ENCODE measurements around the gene ADRB2. TPM values are rescaled to one million over a fixed set of nuclear protein-coding genes. Genes with fewer than 3 reads are reported as not detected.

Gene ADRB2
- total RNA-seq, 2 experiments from 2014 or later, result 0.36 to 0.52 TPM

DNA sequence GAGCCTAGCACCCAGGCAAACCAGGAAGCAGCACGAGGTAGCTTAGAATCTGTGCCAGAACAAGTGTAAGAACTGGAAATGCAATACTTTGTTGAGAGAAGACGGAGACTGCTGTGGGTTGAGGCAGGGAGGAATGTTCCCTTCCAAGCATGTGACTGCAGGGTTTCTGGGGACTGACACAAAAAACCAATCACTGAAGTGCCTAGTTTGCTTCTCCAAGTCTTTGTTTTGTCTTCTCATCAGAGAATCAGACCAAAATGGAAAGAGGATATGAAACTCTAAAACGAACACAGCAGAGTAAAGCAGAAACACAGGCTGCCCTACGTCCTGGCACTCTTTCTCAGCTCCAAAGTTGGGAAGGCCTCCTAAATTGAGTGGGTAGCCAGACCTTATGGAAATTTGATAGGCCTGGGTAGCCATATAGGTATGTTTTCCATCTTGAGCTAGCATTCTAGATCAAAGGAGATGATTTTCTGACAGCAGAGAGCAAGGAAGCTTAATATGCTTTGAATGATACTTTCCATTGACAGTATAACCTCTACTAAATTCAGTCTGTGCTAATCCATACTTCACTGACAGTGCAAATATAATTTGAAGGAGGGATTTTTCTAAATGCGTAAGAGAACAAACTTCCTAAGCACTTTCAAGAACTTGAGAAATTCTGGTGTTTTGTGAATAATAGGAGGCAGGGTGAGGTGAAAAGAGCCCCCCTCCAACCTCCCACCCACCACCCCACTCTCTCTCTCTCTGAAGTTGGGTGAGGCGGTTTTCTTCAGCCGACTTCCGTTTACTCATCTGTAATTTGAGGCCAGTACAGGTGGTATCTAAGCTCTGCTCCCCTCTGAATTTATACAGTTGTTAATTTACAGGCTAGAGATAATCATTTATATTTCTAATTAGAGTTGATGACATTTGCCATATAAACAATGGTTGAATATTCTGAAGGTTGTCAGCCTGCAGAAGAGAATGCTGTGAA lies 5.5 kb downstream of the ADRB2 start:
- intact Hi-C loops (cut with micrococcal nuclease), result no loop called here
- Mint-ChIP-seq H3K36me3 (no peaks in the 10 kb centered on the region), H3K27me3 (peaks cover 4% of the 10 kb centered on the region), H3K27ac (no peak overlapping the region), H3K9me3 (no peaks in the 10 kb centered on the region), H3K4me3 (no peak overlapping the region), H3K4me1 (ENCODE audit: low read depth) (peaks cover 41% of the 10 kb centered on the region)
- POLR2A ChIA-PET, result no interaction called here
- CTCF ChIA-PET, result interaction anchor here (1.4 to 2.3 kb wide), 4 partner anchors 16 to 204 kb away, joined by 4 to 5 read pairs (median 4); no protein-coding TSS in a partner anchor
- no peak for DNase-seq

DNA sequence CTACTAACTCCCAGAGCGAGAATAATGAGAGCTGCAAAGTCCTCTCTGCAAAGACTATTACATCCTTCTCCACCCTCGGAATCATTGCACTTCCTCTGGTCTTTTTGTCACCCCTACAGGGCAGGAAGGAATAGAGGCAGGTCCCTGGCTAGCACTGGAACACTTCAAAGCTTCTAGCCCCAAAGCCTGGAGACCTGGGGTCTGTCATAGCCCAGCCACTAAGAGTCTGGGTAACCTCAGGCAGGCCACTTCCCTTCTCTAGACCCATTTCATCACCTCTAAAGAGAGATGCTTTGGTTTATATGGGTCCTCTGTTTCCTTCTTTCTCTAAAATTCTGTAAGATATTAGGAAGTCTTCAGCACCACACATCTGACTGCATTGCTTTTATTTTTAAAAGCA lies 6.7 kb downstream of the ADRB2 start:
- no peak overlapping the region for H3K4me3 Mint-ChIP-seq

DNA sequence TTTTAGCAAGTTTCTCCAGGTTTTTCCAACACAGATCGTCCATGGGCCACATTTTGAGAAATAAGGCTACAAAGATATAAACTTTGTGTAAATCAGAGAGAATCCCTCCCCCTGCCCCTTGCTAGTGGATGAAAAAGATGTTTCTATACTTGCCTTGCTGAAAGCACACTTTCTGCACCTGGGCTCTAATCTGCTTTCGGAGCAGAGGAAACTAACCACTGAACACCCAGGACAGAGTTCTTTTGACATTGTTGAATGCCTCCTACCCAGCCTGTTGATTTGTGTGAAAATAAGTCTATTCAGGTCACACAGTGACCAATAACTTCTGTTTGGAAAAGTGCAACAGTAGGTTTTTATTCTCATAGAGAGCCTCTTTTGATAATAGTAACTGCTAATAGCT lies 7.5 kb downstream of the ADRB2 start:
- intact Hi-C loops (cut with micrococcal nuclease), result no loop called here
- POLR2A ChIA-PET, result no interaction called here
- Mint-ChIP-seq H3K4me1 (ENCODE audit: low read depth) (peaks cover 24% of the 10 kb centered on the region), H3K36me3 (no peaks in the 10 kb centered on the region), H3K27ac (no peak overlapping the region), H3K4me3 (no peak overlapping the region), H3K9me3 (no peaks in the 10 kb centered on the region), H3K27me3 (peaks cover 4% of the 10 kb centered on the region)
- CTCF ChIA-PET, result no interaction called here
- no peak for DNase-seq

More for the DNA sequence above, 6.7 kb downstream of the ADRB2 start:
- no peak overlapping the region for H3K27ac Mint-ChIP-seq
- POLR2A ChIA-PET, result no interaction called here
- H3K9me3 Mint-ChIP-seq, result no peaks in the 10 kb centered on the region
- intact Hi-C loops (cut with micrococcal nuclease), result no loop called here
- CTCF ChIA-PET, result interaction anchor here (0.8 to 2.3 kb wide), 3 partner anchors 12 to 202 kb away, joined by 3 to 5 read pairs (median 5); no protein-coding TSS in a partner anchor
- no peak for DNase-seq
- H3K27me3 Mint-ChIP-seq, result peaks cover 4% of the 10 kb centered on the region
- no peaks in the 10 kb centered on the region for H3K36me3 Mint-ChIP-seq
- H3K4me1 Mint-ChIP-seq (ENCODE audit: low read depth), result peaks cover 31% of the 10 kb centered on the region

DNA sequence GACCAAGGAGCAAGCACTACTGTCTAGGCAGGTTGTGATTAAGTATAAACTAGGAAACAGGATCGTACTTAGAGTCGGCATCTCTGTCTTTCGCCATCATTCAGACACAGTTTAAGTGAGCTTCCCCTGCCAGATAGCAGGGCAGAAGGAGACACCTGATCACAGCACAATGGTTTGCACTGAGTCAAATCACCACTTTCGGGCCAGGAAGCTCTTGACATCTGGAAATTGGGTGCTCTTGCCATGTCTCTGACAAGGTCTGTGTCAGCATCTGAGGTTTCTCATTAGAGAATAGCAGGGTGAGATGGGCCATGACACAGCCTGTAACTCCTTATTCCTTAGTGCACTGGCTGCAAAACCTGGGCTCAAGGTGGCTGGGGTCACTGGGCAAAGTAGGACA lies 8.3 kb downstream of the ADRB2 start:
- Mint-ChIP-seq H3K36me3 (no peaks in the 10 kb centered on the region), H3K27ac (no peak overlapping the region), H3K4me1 (ENCODE audit: low read depth) (peaks cover 18% of the 10 kb centered on the region), H3K27me3 (peaks cover 4% of the 10 kb centered on the region), H3K4me3 (no peak overlapping the region), H3K9me3 (no peaks in the 10 kb centered on the region)
- intact Hi-C loops (cut with micrococcal nuclease), result no loop called here
- peak; percentile 38 for DNase-seq
- CTCF ChIA-PET, result no interaction called here
- POLR2A ChIA-PET, result no interaction called here

DNA sequence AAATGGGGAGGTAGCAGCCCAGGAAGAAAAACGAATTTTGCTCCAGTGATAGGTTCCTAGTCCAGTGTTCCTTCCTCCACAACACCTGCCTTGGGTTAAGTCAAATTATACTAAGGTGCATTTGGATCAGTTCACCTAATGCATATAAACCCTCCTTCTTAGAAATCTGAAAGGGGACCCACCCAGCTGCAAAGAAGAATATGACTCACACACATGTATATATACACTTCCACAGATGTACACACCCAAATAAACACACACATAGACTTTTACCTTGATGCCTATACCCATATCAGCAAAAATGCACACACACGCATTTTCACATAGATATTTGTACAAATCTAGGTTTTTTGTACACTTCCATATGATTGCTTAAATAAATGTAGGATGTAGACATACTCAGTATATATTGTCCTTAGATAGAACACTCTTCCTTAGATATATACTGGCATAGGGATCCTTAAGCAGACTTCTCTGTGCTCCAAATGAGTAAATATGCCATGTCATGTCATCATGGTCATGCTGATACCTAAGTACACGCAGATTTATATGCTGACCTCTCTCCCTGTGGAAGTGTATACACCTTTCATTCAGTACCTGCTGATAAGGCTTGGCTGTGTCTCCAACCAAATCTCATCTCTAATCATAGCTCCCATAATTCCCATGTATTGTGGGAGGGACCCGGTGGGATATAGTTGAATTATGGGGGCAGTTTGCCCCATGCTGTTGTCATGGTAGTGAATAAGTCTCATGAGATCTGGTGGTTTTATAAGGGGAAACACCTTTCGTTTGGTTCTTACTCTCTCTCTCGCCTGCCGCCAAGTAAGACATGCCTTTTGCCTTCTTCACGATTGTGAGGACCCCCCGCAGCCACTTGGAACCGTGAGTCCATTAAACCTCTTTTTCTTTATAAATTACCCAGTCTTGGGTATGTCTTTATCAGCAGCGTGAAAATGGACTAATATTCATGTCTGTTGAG lies 10.2 kb downstream of the ADRB2 start:
- POLR2A ChIA-PET, result no interaction called here
- no peak overlapping the region for H3K27ac Mint-ChIP-seq
- DNase-seq, result no peak
- CTCF ChIA-PET, result interaction anchor here (1.5 to 2.5 kb wide), 2 partner anchors 14 to 16 kb away, joined by 5 to 7 read pairs; no protein-coding TSS in a partner anchor
- intact Hi-C loops (cut with micrococcal nuclease), result no loop called here
- H3K4me3 Mint-ChIP-seq, result no peak overlapping the region
- no peaks in the 10 kb centered on the region for H3K9me3 Mint-ChIP-seq
- H3K27me3 Mint-ChIP-seq, result peaks cover 4% of the 10 kb centered on the region
- no peaks in the 10 kb centered on the region for H3K36me3 Mint-ChIP-seq
- H3K4me1 Mint-ChIP-seq (ENCODE audit: low read depth), result peaks cover 17% of the 10 kb centered on the region

DNA sequence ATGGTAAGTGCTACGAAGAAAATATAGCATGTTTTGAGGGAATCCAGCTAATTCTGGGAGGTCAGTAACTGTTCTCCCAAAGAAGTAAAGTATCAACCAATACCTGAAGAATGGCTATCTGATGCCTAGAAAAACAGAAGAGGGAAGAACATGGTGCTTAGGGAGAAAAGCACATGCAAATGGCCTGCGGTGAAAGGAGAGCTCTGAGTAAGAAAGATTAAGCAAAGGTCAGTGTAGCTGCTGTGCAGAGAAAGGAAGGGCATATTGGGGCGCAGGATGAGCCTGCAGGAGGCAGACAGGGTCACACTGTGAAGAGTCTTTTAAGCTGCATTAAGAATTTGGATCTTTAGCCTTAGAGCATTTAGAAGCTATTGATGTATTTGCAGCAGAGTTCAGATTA lies 11.0 kb downstream of the ADRB2 start:
- no peaks in the 10 kb centered on the region for H3K36me3 Mint-ChIP-seq
- H3K4me3 Mint-ChIP-seq, result no peak overlapping the region
- DNase-seq, result no peak
- peaks cover 13% of the 10 kb centered on the region for H3K4me1 Mint-ChIP-seq (ENCODE audit: low read depth)
- H3K27me3 Mint-ChIP-seq, result peaks cover 2% of the 10 kb centered on the region
- H3K27ac Mint-ChIP-seq, result no peak overlapping the region
- H3K9me3 Mint-ChIP-seq, result no peaks in the 10 kb centered on the region
- ChIA-PET POLR2A (no interaction called here), CTCF (interaction anchor here (1.1 to 2.5 kb wide), 3 partner anchors 14 to 120 kb away, joined by 3 to 7 read pairs (median 5); no protein-coding TSS in a partner anchor)
- intact Hi-C loops (cut with micrococcal nuclease), result no loop called here

DNA sequence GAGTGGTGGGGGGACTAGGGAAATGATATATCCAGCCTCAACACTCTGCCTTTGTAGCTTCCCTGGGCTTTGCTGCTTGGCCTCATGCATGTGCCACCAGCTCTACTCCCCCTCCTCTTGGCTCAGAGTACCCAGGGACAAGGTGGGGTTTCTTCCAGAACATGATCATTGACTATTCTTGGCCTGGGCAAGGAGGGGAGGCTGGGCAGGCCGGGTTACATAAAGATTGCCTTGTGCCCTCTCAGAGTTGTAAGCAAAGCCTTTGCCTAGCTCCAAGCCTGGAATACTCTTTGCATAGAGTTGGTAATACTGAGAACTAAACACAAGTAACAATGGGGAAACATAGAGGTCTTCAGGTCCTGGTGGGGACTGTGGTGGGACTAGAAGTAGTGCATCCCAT lies 11.9 kb downstream of the ADRB2 start:
- Mint-ChIP-seq H3K27ac (no peak overlapping the region), H3K36me3 (no peaks in the 10 kb centered on the region), H3K4me1 (ENCODE audit: low read depth) (peaks cover 14% of the 10 kb centered on the region), H3K27me3 (no peaks in the 10 kb centered on the region), H3K9me3 (no peaks in the 10 kb centered on the region), H3K4me3 (no peak overlapping the region)
- POLR2A ChIA-PET, result no interaction called here
- intact Hi-C loops (cut with micrococcal nuclease), result no loop called here
- DNase-seq, result no peak
- CTCF ChIA-PET, result interaction anchor here (0.6 to 2.5 kb wide), 3 partner anchors 17 to 119 kb away, joined by 3 to 7 read pairs (median 3); no protein-coding TSS in a partner anchor

DNA sequence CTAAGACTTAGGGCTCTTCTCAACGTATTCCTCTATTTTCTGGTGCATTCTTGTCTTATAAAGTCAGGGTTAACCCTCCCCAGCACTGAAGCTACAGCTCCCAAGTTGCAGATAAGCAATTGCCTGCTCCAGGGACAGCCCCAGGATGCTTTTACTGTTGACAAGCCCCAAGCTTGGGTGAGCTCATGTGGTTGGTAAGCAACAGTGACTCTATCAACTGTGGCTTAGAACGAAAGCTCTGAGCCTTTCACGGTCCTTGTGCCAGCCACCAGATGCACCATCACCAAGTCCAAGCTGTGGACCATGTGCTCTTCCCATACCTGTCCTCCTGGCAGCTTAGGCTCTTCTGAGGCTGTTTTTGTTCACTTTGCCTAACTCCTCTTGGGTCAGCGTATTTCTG lies 13.5 kb downstream of the ADRB2 start:
- no peaks in the 10 kb centered on the region for H3K36me3 Mint-ChIP-seq
- peak; percentile 30 for DNase-seq
- ChIA-PET CTCF (interaction anchor here (1.0 to 1.1 kb wide), 2 partner anchors 14 to 19 kb away, joined by 3 read pairs; partner anchors contain the start of gene ADRB2), POLR2A (no interaction called here)
- no peaks in the 10 kb centered on the region for H3K27me3 Mint-ChIP-seq
- no peak overlapping the region for H3K27ac Mint-ChIP-seq
- no peak overlapping the region for H3K4me3 Mint-ChIP-seq
- intact Hi-C loops (cut with micrococcal nuclease), result no loop called here
- H3K4me1 Mint-ChIP-seq (ENCODE audit: low read depth), result peaks cover 22% of the 10 kb centered on the region
- H3K9me3 Mint-ChIP-seq, result no peaks in the 10 kb centered on the region

DNA sequence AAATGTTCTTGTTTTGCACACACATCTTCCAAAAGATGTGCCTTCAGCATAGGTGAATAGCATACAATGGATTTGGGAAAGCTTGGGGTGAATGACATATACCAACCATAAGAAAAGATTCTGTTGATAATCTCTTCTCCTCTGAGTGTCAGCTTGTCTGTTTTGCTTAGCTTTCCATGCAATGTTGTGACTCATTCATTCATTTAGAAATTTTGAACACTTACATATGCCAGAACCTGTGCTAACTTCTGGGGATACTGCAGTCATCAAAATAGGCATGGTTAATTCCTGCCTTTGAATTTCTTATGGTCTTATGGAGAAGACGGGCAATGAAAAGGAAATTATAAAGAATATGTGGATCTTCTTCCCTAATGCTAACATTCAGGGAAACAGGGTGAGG lies 14.1 kb downstream of the ADRB2 start:
- Mint-ChIP-seq H3K36me3 (no peaks in the 10 kb centered on the region), H3K4me1 (ENCODE audit: low read depth) (peaks cover 25% of the 10 kb centered on the region), H3K27ac (no peak overlapping the region), H3K9me3 (no peaks in the 10 kb centered on the region), H3K27me3 (no peaks in the 10 kb centered on the region), H3K4me3 (no peak overlapping the region)
- ChIA-PET POLR2A (no interaction called here), CTCF (interaction anchor here (1.0 to 1.1 kb wide), 2 partner anchors 15 to 20 kb away, joined by 3 read pairs; partner anchors contain the start of gene ADRB2)
- no peak for DNase-seq
- intact Hi-C loops (cut with micrococcal nuclease), result no loop called here

DNA sequence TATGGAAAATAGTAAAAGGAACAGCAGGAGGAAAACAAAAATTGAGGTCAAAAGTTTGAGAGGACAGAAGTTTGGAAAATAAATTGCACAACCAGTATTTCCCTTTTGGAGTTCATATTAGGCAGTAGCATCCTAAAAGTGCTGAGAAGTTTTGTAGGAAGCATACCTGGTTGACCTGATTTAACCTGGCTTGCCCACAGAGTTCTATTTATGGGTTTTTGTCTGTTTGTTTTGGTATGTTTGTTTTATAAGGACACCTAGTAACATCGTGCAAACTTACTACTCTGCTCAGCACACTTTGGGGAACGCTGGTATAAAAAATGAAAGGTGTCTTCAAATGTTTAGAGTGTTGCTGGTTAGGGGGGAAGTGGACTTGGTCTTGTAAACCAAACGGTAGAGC lies 15.1 kb downstream of the ADRB2 start:
- intact Hi-C loops (cut with micrococcal nuclease), result no loop called here
- Mint-ChIP-seq H3K27me3 (no peaks in the 10 kb centered on the region), H3K4me1 (ENCODE audit: low read depth) (peaks cover 30% of the 10 kb centered on the region), H3K9me3 (no peaks in the 10 kb centered on the region), H3K4me3 (no peak overlapping the region), H3K36me3 (no peaks in the 10 kb centered on the region), H3K27ac (no peak overlapping the region)
- CTCF ChIA-PET, result interaction anchor here (0.9 to 1.5 kb wide), 2 partner anchors 194 to 273 kb away, joined by 3 read pairs; no protein-coding TSS in a partner anchor
- POLR2A ChIA-PET, result no interaction called here
- no peak for DNase-seq

DNA sequence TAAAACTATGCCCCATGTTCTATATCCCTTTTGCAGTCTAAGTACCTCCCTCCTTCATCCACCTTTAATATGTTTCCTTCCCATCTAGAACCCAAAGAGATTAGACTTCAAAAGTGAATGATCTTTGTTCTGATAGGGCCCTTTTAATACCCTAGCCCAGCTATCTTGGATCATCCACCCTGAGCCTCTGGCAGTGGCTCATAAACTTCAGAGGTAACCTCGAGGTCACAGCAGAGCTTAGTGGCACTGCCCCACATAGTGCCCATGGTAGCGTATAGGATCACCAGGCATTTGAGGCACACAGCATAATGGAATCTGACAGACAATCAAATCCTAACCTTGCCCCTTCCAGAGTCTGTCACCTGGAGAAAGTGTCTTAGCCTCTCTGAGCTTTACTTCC lies 15.8 kb downstream of the ADRB2 start:
- intact Hi-C loops (cut with micrococcal nuclease), result no loop called here
- POLR2A ChIA-PET, result no interaction called here
- CTCF ChIA-PET, result interaction anchor here (0.9 to 1.5 kb wide), 3 partner anchors 103 to 272 kb away, joined by 3 read pairs; no protein-coding TSS in a partner anchor
- H3K4me1 Mint-ChIP-seq (ENCODE audit: low read depth), result peaks cover 32% of the 10 kb centered on the region
- H3K27ac Mint-ChIP-seq, result no peak overlapping the region
- H3K4me3 Mint-ChIP-seq, result no peak overlapping the region
- no peak for DNase-seq
- H3K9me3 Mint-ChIP-seq, result no peaks in the 10 kb centered on the region
- no peaks in the 10 kb centered on the region for H3K36me3 Mint-ChIP-seq
- H3K27me3 Mint-ChIP-seq, result no peaks in the 10 kb centered on the region
